Activated naive CD4-positive, alpha-beta T cell treated with anti-CD3 and anti-CD28 coated beads, Interleukin-2, amount 10 ng/mL, durations not matched to agents 7 days and 5 days (primary cell): Measurements from ENCODE around the gene PLPP3.

Experiments
- CTCF ChIA-PET: fragments of 350-600 bp; sonication (Branson Sonifier 250); formaldehyde crosslinking; loops from one replicate; lab custom pipeline; 2021; ENCODE audit warnings: antibody characterized with exemption; lab: Charles Lee
- DNase-seq: peaks from one replicate; pipeline ENCODE4 v3.0.0-alpha.2; 2020
- H3K27ac Mint-ChIP-seq: one replicate; pipeline ENCODE4 v1.8.0; 2021; ENCODE audit warnings: mild to moderate bottlenecking, moderate library complexity, mixed read lengths
- H3K27me3 Mint-ChIP-seq: one replicate; pipeline ENCODE4 v1.8.0; 2021; ENCODE audit warnings: mild to moderate bottlenecking, mixed read lengths
- H3K36me3 Mint-ChIP-seq: one replicate; pipeline ENCODE4 v1.8.0; 2021; ENCODE audit warnings: mixed read lengths
- H3K4me1 Mint-ChIP-seq: one replicate; pipeline ENCODE4 v1.8.0; 2021; ENCODE audit warnings: mixed read lengths
- H3K4me3 Mint-ChIP-seq: one replicate; pipeline ENCODE4 v1.8.0; 2021; ENCODE audit warnings: mild to moderate bottlenecking, moderate library complexity, mixed read lengths
- H3K9me3 Mint-ChIP-seq: one replicate; pipeline ENCODE4 v1.8.0; 2021; ENCODE audit warnings: mixed read lengths

Gene PLPP3

DNA sequence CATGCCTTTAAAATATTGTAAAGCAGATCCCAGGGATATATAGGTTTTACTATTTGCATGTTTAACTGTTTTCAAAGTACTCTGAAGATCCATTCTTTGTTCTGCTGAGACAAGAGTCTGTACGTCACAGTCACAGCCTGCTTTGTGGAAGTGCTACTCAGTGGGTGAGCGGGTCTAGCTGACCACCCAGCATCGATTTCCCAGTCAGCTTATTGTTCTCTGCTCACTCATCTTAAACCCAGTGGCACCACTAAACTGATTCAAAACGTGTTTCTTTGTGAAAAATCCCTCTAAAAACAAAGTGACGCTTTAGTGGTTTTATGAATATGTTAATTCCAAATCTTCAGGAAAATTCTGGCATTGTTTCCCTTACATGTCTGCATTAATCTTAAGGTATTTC lies 12.4 kb downstream of the PLPP3 start:
- DNase-seq: no peak
- Mint-ChIP-seq H3K4me3 (no peak overlapping the region), H3K4me1 (no peaks in the 10 kb centered on the region), H3K27ac (no peak overlapping the region), H3K27me3 (no peaks in the 10 kb centered on the region), H3K36me3 (no peaks in the 10 kb centered on the region), H3K9me3 (no peaks in the 10 kb centered on the region)
- CTCF ChIA-PET: interaction anchor here (1.0 kb wide), 1 partner anchor 186 kb away, joined by 3 read pairs; no protein-coding TSS in a partner anchor

DNA sequence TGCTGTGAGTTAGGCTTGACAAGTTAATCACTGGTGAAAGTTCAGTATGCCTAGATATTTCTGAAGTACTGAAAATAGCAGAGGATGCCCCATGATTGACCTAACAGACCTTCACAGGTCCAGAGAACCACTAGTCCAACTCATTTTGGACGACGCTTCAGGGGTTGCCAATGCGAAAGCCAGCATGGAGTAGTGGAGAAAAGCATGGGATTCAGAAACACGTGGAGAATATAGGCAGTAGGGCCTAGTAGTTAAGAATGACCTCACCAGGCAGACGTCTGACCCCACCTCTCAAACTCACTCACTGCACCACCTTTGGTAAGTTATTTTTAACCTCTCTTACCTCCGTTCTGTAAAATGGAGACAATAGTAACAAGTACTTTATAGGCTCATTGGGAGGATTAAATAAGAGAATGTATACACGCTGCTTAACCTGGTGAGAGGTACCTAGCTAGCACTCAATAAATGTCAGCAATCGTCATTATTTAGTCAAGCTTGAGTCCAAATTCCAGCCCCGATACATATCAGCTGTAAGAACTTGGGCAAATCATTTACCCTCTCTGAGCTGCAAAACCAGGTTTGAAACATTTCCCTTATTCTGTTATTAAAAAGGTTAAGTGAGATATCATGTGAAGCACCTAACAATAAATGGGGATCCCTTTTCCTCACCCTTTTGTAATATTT lies 13.2 kb downstream of the PLPP3 start:
- Mint-ChIP-seq H3K27ac (no peak overlapping the region), H3K27me3 (no peaks in the 10 kb centered on the region), H3K9me3 (no peaks in the 10 kb centered on the region), H3K36me3 (no peaks in the 10 kb centered on the region), H3K4me3 (no peak overlapping the region), H3K4me1 (no peaks in the 10 kb centered on the region)
- DNase-seq: no peak
- CTCF ChIA-PET: interaction anchor here (1.0 kb wide), 1 partner anchor 185 kb away, joined by 3 read pairs; no protein-coding TSS in a partner anchor

DNA sequence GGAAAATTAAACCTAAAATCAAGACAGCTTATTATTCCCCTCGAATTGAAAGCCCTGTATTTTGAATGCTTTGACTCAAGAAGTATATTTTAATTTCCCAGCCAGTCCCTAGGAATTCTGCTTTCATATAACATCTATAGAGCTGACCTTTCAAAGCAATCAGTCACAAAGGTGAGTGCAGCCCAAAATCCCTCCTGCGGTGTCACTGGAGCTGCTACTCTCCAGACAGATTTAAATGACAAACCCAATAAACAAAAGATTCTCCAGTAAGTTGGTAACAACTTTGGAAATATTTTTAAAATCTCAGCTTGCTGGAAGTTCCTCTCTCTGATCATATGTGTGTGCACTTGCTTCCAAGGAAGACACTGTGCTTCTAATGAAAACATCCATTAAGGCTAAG lies 14.7 kb downstream of the PLPP3 start:
- no peaks in the 10 kb centered on the region for H3K4me1 Mint-ChIP-seq
- H3K4me3 Mint-ChIP-seq: no peak overlapping the region
- no peaks in the 10 kb centered on the region for H3K36me3 Mint-ChIP-seq
- H3K27me3 Mint-ChIP-seq: no peaks in the 10 kb centered on the region
- H3K27ac Mint-ChIP-seq: no peak overlapping the region
- CTCF ChIA-PET: no interaction called here
- H3K9me3 Mint-ChIP-seq: no peaks in the 10 kb centered on the region
- no peak for DNase-seq

DNA sequence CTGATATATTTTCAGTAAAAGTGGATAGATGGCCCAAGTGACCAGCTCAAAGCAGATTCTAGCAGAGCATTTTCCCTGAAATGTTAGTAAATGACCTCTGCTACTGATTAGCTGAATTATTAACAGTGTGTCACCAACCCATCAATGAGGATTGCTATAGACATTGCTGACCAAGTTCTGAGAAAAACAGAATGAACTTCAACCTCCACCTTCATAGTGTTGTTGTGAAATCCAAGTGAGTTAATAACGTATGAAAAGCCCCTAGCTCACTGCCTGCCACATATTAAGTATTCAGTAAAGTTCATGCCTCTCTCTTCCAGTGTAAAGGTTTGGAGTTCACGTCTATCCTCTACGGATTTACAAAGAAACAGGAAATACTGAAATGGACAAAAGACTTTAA lies 15.8 kb downstream of the PLPP3 start:
- no peaks in the 10 kb centered on the region for H3K4me1 Mint-ChIP-seq
- H3K9me3 Mint-ChIP-seq: no peaks in the 10 kb centered on the region
- no peaks in the 10 kb centered on the region for H3K27me3 Mint-ChIP-seq
- DNase-seq: no peak
- CTCF ChIA-PET: no interaction called here
- H3K36me3 Mint-ChIP-seq: no peaks in the 10 kb centered on the region
- no peak overlapping the region for H3K27ac Mint-ChIP-seq
- H3K4me3 Mint-ChIP-seq: no peak overlapping the region

DNA sequence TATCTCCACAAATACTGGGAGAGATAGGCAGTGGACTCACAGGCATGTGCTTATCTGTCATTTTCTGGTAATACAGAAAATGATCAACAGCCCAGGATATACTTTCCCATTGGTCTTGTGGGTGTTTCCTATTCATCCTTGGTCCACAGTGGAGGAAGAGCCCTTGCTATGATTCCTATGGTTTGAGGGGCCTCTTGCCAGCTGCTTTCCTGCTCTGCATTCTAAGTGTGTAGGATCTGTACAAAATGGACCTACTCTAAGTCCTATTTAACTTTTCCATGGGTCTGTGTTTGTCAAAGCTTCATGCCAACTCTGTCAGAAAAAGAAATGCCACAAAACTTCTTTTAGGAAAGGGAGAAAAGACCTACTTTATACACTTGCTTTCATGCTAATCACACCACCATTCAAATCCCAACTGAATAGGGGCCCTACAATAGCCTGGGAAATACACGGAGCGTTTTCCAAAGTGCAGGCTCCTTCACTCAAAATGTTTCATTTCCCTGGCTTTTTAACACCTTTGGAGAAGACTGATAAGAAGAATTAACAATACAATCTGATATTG lies 16.4 kb downstream of the PLPP3 start:
- no peaks in the 10 kb centered on the region for H3K9me3 Mint-ChIP-seq
- no peaks in the 10 kb centered on the region for H3K27me3 Mint-ChIP-seq
- CTCF ChIA-PET: no interaction called here
- H3K4me1 Mint-ChIP-seq: no peaks in the 10 kb centered on the region
- no peak overlapping the region for H3K27ac Mint-ChIP-seq
- no peak overlapping the region for H3K4me3 Mint-ChIP-seq
- H3K36me3 Mint-ChIP-seq: no peaks in the 10 kb centered on the region
- DNase-seq: no peak

DNA sequence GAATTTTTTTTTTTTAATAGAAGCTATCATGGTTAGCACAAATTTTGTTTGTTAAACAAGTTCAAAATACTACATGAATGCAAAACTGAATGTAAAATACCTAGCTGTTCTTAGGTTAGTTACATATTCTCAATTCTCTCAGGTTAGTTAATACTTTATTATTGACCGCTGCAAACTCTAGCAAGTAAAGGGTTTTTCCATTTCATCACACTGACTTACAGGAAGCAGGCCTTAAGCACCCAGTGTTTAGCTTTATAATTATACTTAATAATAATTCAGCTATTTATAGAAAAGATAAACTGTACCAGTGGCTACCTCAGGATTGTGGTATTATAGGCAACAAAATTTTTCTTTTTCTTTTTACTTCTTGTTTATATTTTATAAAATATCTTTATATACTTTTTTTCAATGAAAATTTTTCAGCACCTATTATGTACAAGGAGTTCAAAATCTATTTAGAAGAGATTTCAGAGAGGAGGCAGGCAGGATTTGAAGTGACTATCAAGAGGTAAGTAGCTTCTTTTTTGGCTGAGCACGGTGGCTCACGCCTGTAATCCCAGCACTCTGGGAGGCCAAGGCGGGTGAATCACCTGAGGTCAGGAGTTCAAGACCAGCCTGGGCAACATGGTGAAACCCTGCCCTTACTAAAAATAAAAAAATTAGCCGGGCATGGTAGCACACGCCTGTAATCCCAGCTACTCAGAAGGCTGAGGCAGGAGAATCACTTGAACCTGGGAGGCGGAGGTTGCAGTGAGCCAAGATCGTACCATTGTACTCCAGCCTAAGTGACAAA lies 17.9 kb downstream of the PLPP3 start:
- H3K27ac Mint-ChIP-seq: no peak overlapping the region
- no peaks in the 10 kb centered on the region for H3K4me1 Mint-ChIP-seq
- H3K4me3 Mint-ChIP-seq: no peak overlapping the region
- no peaks in the 10 kb centered on the region for H3K36me3 Mint-ChIP-seq
- no peak for DNase-seq
- no peaks in the 10 kb centered on the region for H3K9me3 Mint-ChIP-seq
- H3K27me3 Mint-ChIP-seq: no peaks in the 10 kb centered on the region
- CTCF ChIA-PET: no interaction called here

DNA sequence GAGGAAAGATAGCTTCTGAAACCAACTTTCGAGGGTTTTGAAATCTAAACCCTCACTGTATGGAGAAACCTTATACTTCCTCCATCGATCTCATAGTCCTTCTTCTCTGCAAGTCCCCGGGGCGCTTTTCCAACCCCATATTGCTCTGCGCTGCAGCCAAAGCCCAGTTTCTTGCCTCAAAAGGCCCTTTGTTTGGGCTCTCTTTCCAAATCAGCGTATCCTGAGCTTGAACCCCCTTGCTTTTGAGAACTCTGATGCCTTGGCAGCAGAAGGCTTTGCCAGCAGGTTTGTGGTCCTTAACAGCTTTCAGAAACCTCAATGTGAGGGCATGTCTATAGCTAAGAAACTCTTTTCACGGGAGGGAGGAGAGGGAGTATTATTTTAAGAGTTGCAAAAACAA lies 21.6 kb downstream of the PLPP3 start:
- Mint-ChIP-seq H3K27ac (no peak overlapping the region), H3K4me3 (no peak overlapping the region), H3K36me3 (no peaks in the 10 kb centered on the region)

DNA sequence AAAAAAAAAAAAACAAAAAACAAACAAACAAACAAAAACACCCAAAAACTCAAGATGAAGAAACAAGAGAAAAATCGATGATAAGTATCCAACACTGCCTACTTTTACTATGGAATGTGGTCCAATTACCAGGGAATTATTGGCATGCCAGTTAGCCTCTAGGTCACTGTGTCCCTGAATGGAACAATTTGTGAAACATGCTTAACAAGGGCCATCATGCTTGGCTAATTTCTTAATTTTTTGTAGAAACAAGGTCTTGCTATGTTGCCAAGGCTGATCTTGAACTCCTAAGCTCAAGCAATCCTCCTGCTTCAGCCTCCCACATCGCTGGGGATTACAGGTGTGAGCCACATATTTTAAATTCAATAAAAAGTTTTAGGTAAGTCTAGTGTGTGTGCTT lies 23.9 kb downstream of the PLPP3 start:
- Mint-ChIP-seq H3K9me3 (no peaks in the 10 kb centered on the region), H3K27me3 (no peaks in the 10 kb centered on the region), H3K4me3 (no peak overlapping the region), H3K27ac (no peak overlapping the region), H3K36me3 (no peaks in the 10 kb centered on the region), H3K4me1 (no peaks in the 10 kb centered on the region)
- no peak for DNase-seq
- CTCF ChIA-PET: no interaction called here

More for the DNA sequence above, 21.6 kb downstream of the PLPP3 start:
- DNase-seq: no peak
- CTCF ChIA-PET: no interaction called here
- no peaks in the 10 kb centered on the region for H3K4me1 Mint-ChIP-seq
- H3K9me3 Mint-ChIP-seq: no peaks in the 10 kb centered on the region
- no peaks in the 10 kb centered on the region for H3K27me3 Mint-ChIP-seq

DNA sequence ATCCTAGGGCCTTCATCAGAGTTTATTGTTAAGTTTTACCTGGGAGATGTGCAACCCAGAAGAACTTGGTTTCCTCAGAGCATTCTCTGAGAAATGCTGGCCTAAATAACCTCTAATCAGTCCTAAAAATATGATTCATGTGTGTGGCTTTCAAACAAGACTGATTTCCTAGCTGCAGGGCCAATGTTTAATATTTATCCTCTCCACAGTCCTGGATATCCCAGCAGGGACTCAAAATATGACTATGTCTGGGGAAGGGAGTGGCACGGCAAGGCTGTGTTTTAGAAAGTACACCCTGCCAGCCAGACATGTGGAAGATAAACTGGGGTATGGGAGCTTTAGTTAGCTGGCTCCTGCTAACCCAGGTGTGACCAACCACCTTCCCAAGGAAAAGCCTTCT lies 26.3 kb downstream of the PLPP3 start:
- Mint-ChIP-seq H3K27ac (no peak overlapping the region), H3K27me3 (no peaks in the 10 kb centered on the region), H3K9me3 (no peaks in the 10 kb centered on the region), H3K4me3 (no peak overlapping the region), H3K36me3 (no peaks in the 10 kb centered on the region), H3K4me1 (no peaks in the 10 kb centered on the region)
- DNase-seq: no peak
- CTCF ChIA-PET: no interaction called here

DNA sequence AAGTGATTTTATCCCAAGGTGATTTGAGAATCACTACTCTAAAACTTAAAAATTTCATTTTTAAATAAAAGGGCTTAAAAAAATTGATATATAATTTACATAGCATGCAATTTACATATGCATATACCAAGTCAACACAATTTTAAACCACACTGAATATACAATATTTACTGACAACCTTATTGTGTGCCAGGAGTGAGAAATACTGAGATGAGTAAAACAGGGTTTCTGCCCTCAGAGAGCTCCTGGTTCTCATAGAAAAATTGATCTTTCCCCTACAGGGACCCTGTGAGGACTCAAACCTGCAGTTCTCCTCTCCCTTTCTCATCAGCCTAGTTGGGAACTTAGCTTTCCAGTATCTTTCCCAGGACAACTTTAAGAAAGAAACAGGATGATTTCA lies 27.0 kb downstream of the PLPP3 start:
- Mint-ChIP-seq H3K27ac (no peak overlapping the region), H3K4me1 (no peaks in the 10 kb centered on the region), H3K9me3 (no peaks in the 10 kb centered on the region), H3K4me3 (no peak overlapping the region), H3K36me3 (no peaks in the 10 kb centered on the region), H3K27me3 (no peaks in the 10 kb centered on the region)
- CTCF ChIA-PET: no interaction called here
- no peak for DNase-seq

DNA sequence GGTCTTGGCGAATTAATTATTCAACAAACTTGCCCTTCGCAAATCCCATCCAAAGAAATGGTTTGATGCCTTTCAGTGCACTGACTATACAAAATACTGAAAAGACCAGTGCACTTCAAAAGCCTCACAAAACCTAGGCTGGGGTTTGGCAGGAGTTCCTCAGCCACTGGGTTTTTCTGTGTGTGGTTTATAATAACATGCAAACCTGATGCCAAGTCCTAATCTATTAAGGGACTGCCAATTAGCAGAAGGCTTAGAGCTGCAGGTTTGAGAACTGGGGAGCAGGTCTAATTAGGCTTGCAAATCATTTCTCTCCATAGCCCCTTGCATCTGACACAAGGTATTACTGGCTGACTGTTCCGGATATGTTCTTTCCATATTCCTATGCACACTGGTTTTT lies 27.7 kb downstream of the PLPP3 start:
- Mint-ChIP-seq H3K4me3 (no peak overlapping the region), H3K27me3 (no peaks in the 10 kb centered on the region), H3K4me1 (no peaks in the 10 kb centered on the region), H3K27ac (no peak overlapping the region), H3K9me3 (no peaks in the 10 kb centered on the region), H3K36me3 (no peaks in the 10 kb centered on the region)
- DNase-seq: no peak
- CTCF ChIA-PET: no interaction called here

DNA sequence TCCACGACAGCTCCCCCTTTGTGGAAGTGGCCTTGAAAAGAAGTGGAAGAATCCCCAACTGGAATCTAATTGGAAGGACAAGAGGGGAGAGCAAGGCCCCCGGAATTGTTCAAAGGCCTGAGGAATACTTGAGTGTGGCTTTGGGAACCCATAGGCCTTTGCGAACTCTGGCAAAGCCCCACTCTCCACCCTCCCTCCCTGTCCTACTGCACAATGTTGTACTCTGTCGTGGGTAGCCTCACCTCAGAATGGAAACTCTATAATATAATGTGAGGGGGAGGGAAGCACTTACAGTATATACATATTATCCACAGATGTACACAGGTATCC lies 28.5 kb downstream of the PLPP3 start:
- no peak for DNase-seq
- H3K4me1 Mint-ChIP-seq: no peaks in the 10 kb centered on the region
- no peaks in the 10 kb centered on the region for H3K27me3 Mint-ChIP-seq
- CTCF ChIA-PET: interaction anchor here (1.1 kb wide), 1 partner anchor 34 kb away, joined by 3 read pairs; no protein-coding TSS in a partner anchor
- H3K4me3 Mint-ChIP-seq: no peak overlapping the region
- no peak overlapping the region for H3K27ac Mint-ChIP-seq
- H3K9me3 Mint-ChIP-seq: no peaks in the 10 kb centered on the region
- no peaks in the 10 kb centered on the region for H3K36me3 Mint-ChIP-seq

DNA sequence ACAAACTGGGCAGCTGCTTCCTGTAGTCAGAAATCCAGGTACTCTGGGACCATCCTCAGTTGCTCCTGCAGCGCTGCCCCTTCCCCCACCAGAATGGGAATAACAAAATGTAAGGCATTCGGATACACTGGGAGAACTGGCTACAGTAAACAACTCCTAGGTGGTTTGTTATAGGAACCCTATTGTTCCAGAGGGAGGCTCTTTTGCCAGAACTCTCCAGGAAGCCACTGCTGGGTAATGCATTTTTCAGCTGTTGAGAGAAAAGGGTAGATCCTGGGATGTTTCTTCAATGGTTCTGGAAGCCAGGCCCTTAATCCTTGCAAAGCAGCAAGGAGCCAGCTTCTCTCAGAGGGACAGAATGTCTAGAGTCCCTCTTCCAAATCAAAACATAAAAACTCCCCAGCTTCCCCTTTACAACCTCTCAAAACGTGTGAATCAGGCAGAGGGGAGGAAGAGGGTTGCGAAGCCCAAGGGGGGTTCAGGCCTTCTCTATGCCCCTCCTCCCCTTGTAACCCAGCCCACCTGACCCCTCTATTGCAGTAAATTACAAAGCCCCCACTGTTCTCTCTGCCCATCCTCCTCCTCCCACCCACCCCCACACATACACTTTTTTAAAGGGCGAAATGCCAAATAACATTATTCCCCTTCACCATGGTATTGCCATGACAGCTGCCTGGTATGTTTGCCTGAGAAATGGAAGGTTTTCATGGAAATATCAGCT lies 29.1 kb downstream of the PLPP3 start:
- no peak for DNase-seq
- H3K4me3 Mint-ChIP-seq: no peak overlapping the region
- no peak overlapping the region for H3K27ac Mint-ChIP-seq
- H3K9me3 Mint-ChIP-seq: no peaks in the 10 kb centered on the region
- H3K36me3 Mint-ChIP-seq: no peaks in the 10 kb centered on the region
- CTCF ChIA-PET: interaction anchor here (1.1 kb wide), 1 partner anchor 34 kb away, joined by 3 read pairs; no protein-coding TSS in a partner anchor
- H3K27me3 Mint-ChIP-seq: no peaks in the 10 kb centered on the region
- H3K4me1 Mint-ChIP-seq: no peaks in the 10 kb centered on the region

DNA sequence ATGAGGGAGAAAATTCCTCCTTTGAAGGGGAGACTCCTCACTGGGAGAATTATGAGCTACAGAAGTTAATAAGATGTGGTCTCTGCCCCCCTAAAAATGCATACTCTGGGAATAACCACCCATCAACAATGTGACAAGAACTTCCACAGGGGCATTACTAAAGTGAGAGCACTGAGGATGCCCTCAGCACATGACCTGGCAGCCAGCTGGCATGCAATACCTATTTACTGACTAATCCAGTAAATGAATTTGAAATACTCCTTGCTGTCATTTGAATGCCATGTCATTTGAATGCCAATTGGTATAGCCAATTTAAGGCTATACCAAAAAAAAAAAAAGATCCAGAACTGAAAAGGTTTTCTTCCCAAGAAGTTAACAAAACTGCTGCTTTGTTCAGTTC lies 30.8 kb downstream of the PLPP3 start:
- Mint-ChIP-seq H3K4me3 (no peak overlapping the region), H3K36me3 (no peaks in the 10 kb centered on the region), H3K27me3 (no peaks in the 10 kb centered on the region), H3K9me3 (no peaks in the 10 kb centered on the region), H3K27ac (no peak overlapping the region), H3K4me1 (no peaks in the 10 kb centered on the region)
- CTCF ChIA-PET: no interaction called here
- DNase-seq: no peak
